DOHH2 (cell line): ENCODE data around the gene TBC1D10A.

Experiments used
- H3F3A ChIP-seq: fragments of 200-600 bp; sonication (generic), shearing (Covaris generic); 2 replicates; pipeline ENCODE4 v1.6.0; 2016; ENCODE audit warnings: antibody characterized with exemption, mild to moderate bottlenecking; ENCODE audit not compliant: control insufficient read depth, insufficient read depth
- H3K27ac ChIP-seq: fragments of 200-600 bp; sonication (generic); 2 replicates; pipeline ENCODE4 v1.5.1; 2014; ENCODE audit warnings: low read depth, mild to moderate bottlenecking, low read length, moderate library complexity
- H3K27me3 ChIP-seq: fragments of 200-600 bp; sonication (generic); 2 replicates; pipeline ENCODE4 v1.6.1; 2014; ENCODE audit warnings: mild to moderate bottlenecking, low read length, mixed read lengths; ENCODE audit not compliant: control insufficient read depth
- H3K36me3 ChIP-seq: fragments of 200-600 bp; sonication (generic); 2 replicates; pipeline ENCODE4 v1.6.1; 2014; ENCODE audit warnings: mild to moderate bottlenecking, low read length, moderate library complexity, mixed read lengths; ENCODE audit not compliant: control insufficient read depth
- H3K4me1 ChIP-seq: fragments of 200-600 bp; sonication (generic); 2 replicates; pipeline ENCODE4 v1.6.1; 2014; ENCODE audit warnings: mild to moderate bottlenecking, low read length, mixed read lengths; ENCODE audit not compliant: control insufficient read depth
- H3K4me2 ChIP-seq: fragments of 200-600 bp; sonication (generic); 2 replicates; pipeline ENCODE4 v1.6.0; 2014; ENCODE audit warnings: mild to moderate bottlenecking, low read length, moderate library complexity
- H3K4me3 ChIP-seq: fragments of 200-600 bp; sonication (generic); 2 replicates; pipeline ENCODE4 v1.5.1; 2014; ENCODE audit warnings: mild to moderate bottlenecking, low read length, mixed read lengths
- H3K79me2 ChIP-seq: fragments of 200-600 bp; sonication (generic); 2 replicates; pipeline ENCODE4 v1.6.1; 2014; ENCODE audit warnings: mild to moderate bottlenecking, low read length, mixed read lengths; ENCODE audit not compliant: control insufficient read depth
- H3K9me2 ChIP-seq: fragments of 200-600 bp; sonication (generic); replicated peaks from 2 replicates; pipeline ENCODE4 v1.6.1; 2014; ENCODE audit warnings: mild to moderate bottlenecking, low read length, mixed read lengths; ENCODE audit not compliant: control insufficient read depth
- H3K9me3 ChIP-seq: fragments of 200-600 bp; sonication (generic); 2 replicates; pipeline ENCODE4 v1.6.1; 2014; ENCODE audit warnings: antibody characterized with exemption, low read length, mixed read lengths; ENCODE audit not compliant: control insufficient read depth, insufficient read depth
- H4K20me1 ChIP-seq: fragments of 200-600 bp; sonication (generic); 2 replicates; pipeline ENCODE4 v1.6.0; 2014; ENCODE audit warnings: low read depth, mild to moderate bottlenecking, antibody characterized with exemption, low read length, moderate library complexity; ENCODE audit not compliant: control insufficient read depth, insufficient read depth
- EZH2phosphoT487 ChIP-seq: fragments of 200-600 bp; sonication (generic); IDR thresholded peaks from 2 replicates; pipeline ENCODE4 v1.6.1; 2017; ENCODE audit warnings: borderline replicate concordance, mild to moderate bottlenecking, antibody characterized with exemption, low read length, moderate library complexity, mixed read lengths
- TF ChIP-seq, protein P1 (sequence below): fragments of 200-600 bp; sonication (generic); IDR thresholded peaks from one replicate; pipeline ENCODE4 v1.5.1; 2014; ENCODE audit warnings: antibody characterized with exemption, mild to moderate bottlenecking, low read depth, low read length; ENCODE audit not compliant: poor library complexity, severe bottlenecking

Gene TBC1D10A

DNA sequence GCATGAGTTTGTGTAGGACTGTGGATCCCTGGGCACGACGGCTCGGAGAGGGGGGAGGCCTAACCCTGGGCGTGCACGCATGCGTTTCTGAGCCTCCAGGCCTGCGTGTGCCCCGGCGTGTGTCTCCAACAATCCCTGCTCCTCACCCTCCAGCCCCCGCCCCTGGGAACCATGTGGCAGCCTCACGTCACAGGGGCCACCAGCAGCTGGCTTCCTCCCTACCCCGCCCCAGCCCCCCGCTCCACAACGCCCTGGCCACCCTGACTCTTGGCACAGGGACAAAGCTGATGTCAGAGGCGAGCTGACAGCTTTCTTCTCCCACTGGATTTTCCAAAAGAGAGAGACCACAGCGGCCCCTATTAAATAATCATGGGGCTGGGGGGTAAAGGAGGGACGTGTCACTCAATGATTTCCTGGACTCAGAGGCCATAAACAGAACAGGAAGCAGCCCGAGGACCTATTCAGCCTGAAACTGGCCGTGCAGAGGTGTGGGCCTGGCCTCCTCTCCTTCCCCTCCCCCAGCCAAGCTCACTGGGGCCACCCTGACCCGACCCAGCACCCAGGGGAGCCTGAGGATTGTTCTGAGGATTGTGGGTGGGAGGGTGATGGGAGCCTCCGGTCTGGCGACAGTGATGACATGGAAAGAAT is 73.4 kb downstream of the TBC1D10A start:
- no peaks in the 10 kb centered on the region for H3K36me3 ChIP-seq
- no peaks in the 10 kb centered on the region for H3K4me1 ChIP-seq
- H3K27ac ChIP-seq: no peak overlapping the region
- no peaks in the 10 kb centered on the region for H3K27me3 ChIP-seq
- H3K4me3 ChIP-seq: no peak overlapping the region
- H3K9me3 ChIP-seq: no peaks in the 10 kb centered on the region
- H4K20me1 ChIP-seq: no peaks in the 10 kb centered on the region
- no peak overlapping the region for H3K4me2 ChIP-seq
- H3F3A ChIP-seq: no peaks in the 10 kb centered on the region
- TF ChIP-seq EZH2phosphoT487: no peak
- TF ChIP-seq, protein P1, sequence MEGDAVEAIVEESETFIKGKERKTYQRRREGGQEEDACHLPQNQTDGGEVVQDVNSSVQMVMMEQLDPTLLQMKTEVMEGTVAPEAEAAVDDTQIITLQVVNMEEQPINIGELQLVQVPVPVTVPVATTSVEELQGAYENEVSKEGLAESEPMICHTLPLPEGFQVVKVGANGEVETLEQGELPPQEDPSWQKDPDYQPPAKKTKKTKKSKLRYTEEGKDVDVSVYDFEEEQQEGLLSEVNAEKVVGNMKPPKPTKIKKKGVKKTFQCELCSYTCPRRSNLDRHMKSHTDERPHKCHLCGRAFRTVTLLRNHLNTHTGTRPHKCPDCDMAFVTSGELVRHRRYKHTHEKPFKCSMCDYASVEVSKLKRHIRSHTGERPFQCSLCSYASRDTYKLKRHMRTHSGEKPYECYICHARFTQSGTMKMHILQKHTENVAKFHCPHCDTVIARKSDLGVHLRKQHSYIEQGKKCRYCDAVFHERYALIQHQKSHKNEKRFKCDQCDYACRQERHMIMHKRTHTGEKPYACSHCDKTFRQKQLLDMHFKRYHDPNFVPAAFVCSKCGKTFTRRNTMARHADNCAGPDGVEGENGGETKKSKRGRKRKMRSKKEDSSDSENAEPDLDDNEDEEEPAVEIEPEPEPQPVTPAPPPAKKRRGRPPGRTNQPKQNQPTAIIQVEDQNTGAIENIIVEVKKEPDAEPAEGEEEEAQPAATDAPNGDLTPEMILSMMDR: no peak
- H3K79me2 ChIP-seq: no peaks in the 10 kb centered on the region
- no peaks in the 10 kb centered on the region for H3K9me2 ChIP-seq

DNA sequence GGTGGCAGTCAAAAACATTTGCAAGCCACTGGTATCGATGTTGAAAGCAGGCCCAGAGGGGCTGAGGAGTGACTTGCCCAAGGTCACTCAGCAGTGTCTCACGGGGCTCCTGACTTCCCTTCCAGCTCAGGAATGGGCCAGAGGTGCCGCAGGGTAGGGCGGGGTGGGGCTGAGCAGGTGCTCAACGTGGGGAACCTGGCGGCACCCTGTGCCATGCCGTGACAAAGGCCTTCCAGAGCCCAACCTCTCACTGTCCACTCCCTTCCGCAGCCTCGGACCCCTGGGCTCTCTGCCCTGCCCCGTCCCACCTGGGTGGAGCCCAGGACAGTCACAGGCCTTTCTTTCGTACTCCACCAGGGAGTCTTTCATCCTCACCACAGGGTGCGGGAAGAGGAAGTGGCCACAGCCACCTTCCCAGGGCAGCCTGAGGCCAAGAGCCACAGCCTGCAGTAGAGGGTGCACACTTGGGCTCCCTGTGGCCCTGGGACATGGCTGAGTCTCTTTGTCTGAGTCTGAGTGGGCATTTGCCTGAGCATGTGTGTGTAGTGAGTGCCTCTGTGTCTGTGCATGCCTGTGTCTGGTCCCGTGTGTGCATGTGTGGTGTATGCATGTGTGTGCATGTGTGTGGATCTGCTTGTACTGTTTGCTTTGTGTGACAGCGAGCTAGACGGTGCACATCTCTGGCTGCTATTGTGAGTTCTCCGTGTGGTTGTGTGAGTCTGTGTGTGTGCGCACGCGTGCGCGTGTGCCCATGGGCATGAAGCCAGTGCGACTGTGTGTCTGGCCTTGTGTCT is 74.1 kb downstream of the TBC1D10A start:
- no peaks in the 10 kb centered on the region for H3K9me2 ChIP-seq
- H3K4me3 ChIP-seq: no peak overlapping the region
- TF ChIP-seq, protein P1: no peak
- no peak for TF ChIP-seq EZH2phosphoT487
- peaks cover 2% of the 10 kb centered on the region; the same call in 1 of the 2 replicates for H3K27me3 ChIP-seq
- H3K9me3 ChIP-seq: no peaks in the 10 kb centered on the region
- no peaks in the 10 kb centered on the region for H3K79me2 ChIP-seq
- H3K36me3 ChIP-seq: no peaks in the 10 kb centered on the region
- H3F3A ChIP-seq: no peaks in the 10 kb centered on the region
- H3K4me1 ChIP-seq: no peaks in the 10 kb centered on the region
- H4K20me1 ChIP-seq: no peaks in the 10 kb centered on the region
- no peak overlapping the region for H3K27ac ChIP-seq
- no peak overlapping the region for H3K4me2 ChIP-seq

DNA sequence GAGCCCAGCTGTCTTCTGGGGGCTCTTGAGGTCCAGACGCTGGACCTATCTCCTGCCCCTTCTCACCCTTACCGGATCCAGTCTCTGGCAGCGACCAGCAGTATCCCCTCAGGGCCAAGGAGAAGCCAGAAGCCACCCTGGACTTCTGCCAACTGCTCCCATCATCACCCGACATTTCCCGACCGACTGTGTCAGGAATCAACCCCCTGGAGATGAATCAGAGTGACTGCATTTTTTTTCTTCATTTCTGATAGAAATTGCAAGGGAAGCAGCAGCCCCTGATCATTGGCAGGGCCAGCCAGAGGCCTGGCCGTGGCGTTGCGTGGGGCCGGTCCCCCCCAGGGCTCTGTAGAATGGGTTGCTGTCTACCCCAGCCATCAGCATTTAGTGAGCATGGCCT is 75.0 kb downstream of the TBC1D10A start:
- H3K27me3 ChIP-seq: peaks cover 11% of the 10 kb centered on the region
- no peak for TF ChIP-seq EZH2phosphoT487
- TF ChIP-seq, protein P1: no peak
- H3K79me2 ChIP-seq: no peaks in the 10 kb centered on the region
- H3K27ac ChIP-seq: no peak overlapping the region
- no peak overlapping the region for H3K4me3 ChIP-seq
- no peaks in the 10 kb centered on the region for H3K4me1 ChIP-seq
- H3K9me2 ChIP-seq: no peaks in the 10 kb centered on the region
- no peak overlapping the region for H3K4me2 ChIP-seq
- no peaks in the 10 kb centered on the region for H4K20me1 ChIP-seq
- H3K9me3 ChIP-seq: no peaks in the 10 kb centered on the region
- no peaks in the 10 kb centered on the region for H3K36me3 ChIP-seq
- no peaks in the 10 kb centered on the region for H3F3A ChIP-seq
